Muscle of back (tissue), 11 donors: ENCODE results near the gene TRIM24. TPM values are rescaled to one million over a fixed set of nuclear protein-coding genes. Genes with fewer than 3 reads are reported as not detected.
"Not testable (repeated sequence)": the region's sequence is repeated elsewhere in the genome, so short reads cannot be mapped to it uniquely, and the experiment has no call there.

Experiments
- DNase-seq, 3 donors: peaks; one replicate each; pipeline versions ENCODE4 v3.0.0 to v3.0.0-alpha.2; 2013
- polyA plus RNA-seq, 10 donors: library from polyadenylated mRNA; unstranded; fragments of 120-200 nt; gene quantifications; one replicate each; pipeline ENCODE4 v1.2.1, GENCODE V29; 2013; ENCODE audit not compliant: insufficient read length in 10 of 10

The TRIM24 gene
- polyA plus RNA-seq, 10 donors: 18.5 to 28.3 (median 24.3) TPM

DNA sequence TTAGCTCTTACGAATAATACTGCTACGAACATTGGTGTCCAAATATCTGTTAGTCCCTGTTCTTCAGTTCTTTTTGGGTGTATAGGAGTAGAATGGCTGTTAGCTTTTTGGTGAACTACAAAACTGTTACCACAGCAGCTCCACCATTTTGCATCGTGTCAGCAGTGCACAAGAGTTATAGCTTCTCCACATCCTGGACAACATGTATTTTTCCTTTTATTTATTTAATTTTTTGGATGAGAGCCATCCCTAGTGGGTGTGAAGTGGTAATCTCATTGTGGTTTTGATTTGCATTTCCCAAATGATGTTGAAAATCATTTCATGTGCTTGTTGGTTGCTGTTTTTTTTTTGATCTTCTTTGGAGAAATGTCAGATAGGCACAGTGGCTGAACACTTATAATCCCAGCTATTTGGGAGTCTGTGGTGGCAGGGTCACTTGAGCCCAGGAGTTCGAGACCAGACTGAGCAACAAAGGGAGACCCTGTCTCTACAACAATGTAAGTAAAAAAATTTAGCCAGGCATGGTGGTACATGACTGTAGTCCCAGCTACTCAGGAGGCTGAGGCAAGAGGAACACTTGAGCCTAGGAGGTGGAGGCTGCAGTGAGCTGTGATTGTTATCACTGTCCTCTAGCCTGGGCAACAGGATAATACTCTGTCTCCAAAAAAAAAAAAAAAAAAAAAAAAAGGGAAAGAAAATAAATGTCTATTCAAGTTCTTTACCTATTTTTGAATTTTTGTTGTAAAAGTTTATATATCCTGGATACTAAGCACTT lies 31.7 kb downstream of the TRIM24 start:
- no peak for DNase-seq

GRCh38 chr7:138492423-138492822 lies 32.4 kb downstream of the TRIM24 start:
- no peak for DNase-seq

- no peak for DNase-seq
These were observed 33.5 kb downstream of the TRIM24 start for GRCh38 chr7:138493535-138493934.

- DNase-seq: no peak
These were observed 35.4 kb downstream of the TRIM24 start for GRCh38 chr7:138495485-138495884.

DNA sequence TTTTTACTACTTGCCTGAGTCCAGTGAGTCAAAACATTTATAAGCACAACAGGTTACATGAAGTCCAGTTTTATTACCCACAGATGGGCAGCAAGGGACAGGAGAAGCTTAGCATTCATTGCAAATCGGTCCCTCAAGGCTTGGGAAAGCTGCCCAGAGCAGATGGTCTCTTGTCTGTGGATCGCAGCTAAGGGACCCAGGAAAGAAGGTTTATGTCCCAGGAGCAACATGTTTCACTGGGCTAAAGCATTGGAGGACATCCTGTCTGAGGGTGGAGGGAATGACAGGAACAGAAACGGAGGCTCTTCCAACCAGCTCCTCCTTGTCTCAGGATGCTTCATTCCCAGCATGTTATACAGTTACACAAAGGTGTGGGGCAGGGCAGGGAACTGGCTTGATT lies 39.3 kb downstream of the TRIM24 start:
- no peak for DNase-seq

GRCh38 chr7:138500303-138500702 lies 40.2 kb downstream of the TRIM24 start:
- DNase-seq: not testable (repeated sequence)

GRCh38 chr7:138500892-138501291 lies 40.8 kb downstream of the TRIM24 start:
- no peak for DNase-seq

DNA sequence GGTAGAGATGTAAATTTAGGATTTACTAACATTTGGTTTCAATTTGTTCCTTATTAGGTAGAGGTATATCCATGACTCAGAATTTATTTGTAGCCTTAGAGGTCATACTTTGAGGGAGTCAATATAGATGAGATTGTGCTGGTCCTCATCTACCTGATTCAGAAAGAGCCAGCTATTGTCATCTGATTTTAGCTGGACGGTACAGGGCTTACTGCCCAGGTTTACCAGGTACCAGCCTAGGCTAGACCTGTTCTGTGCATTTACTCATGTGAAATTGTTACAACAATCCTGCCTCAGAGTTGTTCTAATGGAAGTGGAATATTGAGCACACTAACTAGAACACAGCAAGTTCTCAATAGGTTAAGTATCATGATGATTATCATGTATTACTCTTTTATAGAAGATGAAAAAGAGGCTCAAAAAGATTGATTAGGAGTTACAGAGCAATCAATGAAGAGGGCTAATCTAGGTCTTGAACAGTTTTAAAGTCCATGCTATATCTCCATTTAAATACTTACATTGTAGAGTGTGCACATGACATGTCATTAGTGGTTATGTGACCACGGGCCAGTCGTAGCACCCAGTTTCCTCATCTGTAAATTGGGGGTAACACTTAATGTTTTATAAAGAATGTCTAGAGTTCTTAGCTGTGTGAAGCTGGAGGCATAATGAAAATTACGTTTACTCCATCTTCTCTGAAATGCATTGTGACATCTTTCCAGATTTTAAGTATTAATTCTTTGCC lies 42.1 kb downstream of the TRIM24 start:
- no peak for DNase-seq

DNA sequence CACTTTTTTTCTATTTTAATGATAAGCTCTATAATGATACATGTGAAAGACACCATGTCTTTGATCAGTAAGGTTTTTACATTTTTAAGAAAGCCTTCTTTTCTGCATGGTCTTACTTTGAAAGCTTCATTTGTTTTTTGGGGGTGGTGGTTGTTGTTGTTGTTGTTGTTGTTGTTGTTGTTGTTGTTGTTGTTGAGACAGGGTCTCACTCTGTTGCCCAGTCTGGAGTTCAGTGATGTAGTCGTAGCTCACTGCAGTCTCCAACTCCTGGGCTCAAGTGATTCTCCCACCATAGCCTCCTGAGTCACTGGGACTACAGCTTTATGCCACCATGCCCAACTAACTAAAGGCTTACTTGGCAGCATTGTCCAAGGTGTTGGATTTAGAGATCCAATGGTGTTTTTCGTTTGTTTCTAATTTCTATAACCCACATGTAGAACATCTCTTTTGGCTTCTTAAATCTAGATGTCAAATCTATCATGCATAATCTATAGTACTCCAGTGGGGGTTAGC lies 45.4 kb downstream of the TRIM24 start:
- DNase-seq: no peak

DNA sequence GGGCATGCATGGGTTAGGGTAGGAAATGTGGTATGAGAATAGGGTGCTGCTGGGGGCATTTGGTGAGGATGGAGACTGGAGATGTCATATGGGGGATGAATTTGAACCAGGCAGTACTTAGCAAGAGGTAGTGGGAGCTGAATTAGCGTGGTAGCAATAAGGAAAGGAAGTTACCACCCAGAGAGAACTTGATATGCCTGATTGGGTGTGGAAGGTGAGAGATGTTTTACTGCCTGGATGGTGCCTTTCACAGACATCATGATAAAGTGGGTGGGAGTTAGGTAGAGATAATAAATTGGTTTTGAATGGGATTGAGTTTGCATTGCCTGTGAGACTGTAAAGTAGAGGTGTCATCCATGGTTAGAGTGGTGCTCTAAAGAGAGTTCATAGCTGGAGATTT lies 46.7 kb downstream of the TRIM24 start:
- no peak for DNase-seq

GRCh38 chr7:138510003-138510402 lies 49.9 kb downstream of the TRIM24 start:
- DNase-seq: no peak

DNA sequence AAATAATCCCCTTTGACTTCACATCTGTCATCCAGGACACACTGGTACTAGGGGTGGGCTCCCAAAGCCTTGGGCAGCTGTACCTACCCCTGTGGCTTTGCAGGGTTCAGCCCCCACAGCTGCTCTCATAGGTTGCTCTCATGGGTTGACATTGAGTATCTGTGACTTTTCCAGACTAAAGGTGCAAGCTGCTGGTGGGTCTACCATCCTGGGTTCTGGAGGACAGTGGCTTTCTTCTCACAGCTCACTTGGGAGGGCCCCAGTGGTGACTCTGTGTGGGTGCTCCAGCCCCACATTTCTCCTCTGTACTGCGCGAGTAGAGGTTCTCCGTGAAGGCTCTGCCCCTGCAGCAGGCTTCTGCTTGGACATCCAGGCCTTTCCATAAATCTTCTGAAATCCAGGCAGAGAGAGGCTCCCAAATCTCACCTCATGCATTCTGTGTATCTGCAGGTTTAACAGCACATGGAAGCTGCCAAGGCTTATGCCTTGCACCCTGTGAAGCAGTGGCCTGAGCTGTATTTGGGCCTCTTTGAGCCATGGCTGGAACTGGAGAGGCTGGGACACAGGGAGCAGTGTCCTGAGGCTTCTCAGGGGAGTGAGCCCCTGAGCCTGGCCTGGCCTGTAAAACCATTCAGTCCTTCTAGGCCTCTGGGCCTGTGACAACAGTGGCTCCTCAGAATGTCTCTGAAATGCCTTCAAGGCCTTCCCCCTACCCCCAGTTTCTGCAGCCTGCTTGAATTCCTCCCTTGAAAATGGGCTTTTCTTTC lies 52.2 kb downstream of the TRIM24 start:
- no peak for DNase-seq

DNA sequence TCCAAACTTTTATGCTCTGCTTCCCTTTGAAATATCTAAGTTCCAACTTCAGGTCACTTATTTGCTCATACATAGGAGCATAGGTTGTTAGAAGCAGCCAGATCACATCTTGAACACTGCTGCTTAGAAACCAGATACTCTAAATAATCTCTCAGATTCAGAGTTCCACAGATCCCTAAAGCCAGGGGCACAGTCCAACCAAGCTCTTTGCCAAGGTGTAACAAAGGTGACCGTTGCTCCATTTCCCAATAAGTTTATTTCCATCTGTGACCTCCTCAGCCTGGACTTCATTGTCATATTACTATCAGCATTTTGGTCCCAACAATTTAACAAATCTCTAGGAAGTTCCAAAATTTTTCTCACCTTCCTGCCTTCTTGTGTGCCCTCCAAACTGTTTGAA lies 52.8 kb downstream of the TRIM24 start:
- DNase-seq: no peak

DNA sequence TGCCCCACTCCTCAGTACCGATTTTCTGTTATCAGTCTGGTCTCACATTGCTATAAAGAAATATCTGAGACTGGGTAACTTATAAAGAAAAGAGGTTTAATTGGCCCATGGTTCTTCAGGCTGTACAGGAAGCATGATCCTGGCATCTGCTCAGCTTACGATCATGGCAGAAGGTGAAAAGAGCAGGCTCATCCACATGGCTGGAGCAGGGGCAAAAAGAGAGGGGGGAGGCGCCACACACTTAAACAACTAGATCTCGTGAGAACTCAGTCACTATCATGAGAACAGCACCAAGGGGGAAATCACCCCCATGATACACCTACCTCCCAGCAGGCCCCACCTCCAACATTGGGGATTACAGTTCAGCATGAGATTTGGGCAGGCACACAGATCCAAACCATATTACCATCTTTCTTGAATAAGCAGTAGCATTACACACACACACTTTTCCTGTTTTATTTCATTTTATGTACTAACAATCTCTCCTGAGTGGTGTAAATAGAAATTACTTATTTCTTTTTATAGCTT lies 53.3 kb downstream of the TRIM24 start:
- DNase-seq: no peak

GRCh38 chr7:138514044-138514443 lies 54.0 kb downstream of the TRIM24 start:
- DNase-seq: no peak

- no peak for DNase-seq
These were observed 55.0 kb downstream of the TRIM24 start for GRCh38 chr7:138515001-138515528.

DNA sequence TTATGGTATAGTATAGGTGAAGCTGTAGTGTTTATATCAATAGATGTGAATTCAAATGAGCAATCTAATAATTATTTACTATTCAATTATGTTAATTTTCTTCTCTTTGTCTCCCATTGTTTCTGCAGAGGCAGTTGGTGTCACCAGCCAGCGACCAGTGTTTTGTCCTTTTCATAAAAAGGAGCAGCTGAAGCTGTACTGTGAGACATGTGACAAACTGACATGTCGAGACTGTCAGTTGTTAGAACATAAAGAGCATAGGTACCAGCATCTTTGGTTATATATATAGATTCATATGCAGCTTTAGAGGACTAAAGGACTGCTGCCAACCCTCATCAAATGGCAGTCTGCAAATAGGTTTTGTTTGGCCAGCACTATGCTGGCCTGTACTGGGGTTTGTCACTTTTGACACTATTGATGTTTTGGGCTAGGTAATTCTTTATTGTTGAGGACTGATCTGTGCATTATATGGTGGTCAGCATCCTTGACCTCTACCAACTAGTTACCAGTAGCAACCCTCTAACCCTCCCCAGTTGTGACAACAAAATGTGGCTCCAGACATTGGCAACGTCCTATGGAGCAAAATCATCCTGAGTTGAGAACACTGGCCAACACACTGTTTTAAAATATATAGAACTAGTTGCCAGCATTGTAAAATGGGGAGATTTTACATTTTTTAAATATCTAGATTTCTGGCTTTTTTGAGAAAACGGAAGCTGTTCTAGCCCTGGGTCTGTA lies 59.2 kb downstream of the TRIM24 start:
- no peak for DNase-seq

- DNase-seq: no peak
These were observed 60.7 kb downstream of the TRIM24 start for GRCh38 chr7:138520742-138521141.

GRCh38 chr7:138521837-138522461 lies 61.9 kb downstream of the TRIM24 start:
- DNase-seq: no peak

DNA sequence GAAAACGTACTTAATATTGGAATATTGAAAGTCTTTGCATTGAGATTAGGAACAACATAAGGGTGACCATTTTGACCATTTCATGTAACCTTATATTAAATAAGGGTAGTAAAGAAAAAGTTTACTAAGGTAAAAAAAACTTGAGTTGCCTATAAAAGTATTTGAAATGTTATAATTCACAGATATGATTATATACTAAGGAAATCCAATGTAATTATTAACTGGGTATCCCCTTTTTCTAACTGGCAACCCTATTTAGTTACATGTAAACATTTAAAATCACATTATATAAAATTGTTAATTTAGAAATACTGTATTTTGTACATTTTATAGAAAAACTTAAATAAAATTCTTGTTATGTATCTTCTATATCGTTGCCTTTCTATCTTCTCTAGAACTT lies 64.2 kb downstream of the TRIM24 start:
- DNase-seq: no peak

- DNase-seq: no peak
These were observed 65.7 kb downstream of the TRIM24 start for GRCh38 chr7:138525757-138526156.
